WTC11 (cell line): ENCODE results near the gene LSP1. TPM values are rescaled to one million over a fixed set of nuclear protein-coding genes. Genes with fewer than 3 reads are reported as not detected.

Source experiments
- ATAC-seq: fragments of 200-7000 bp; cut with Tn5 transposase; 2 replicates; pipeline ENCODE4 v1.10.0; 2021; ENCODE audit warnings: mild to moderate bottlenecking, moderate library complexity
- CTCF ChIA-PET: fragments of 300-600 bp; sonication (Branson Sonifier 250); formaldehyde crosslinking; loops from one replicate; lab custom pipeline; 2021; ENCODE audit warnings: antibody characterized with exemption; lab: Charles Lee
- POLR2A ChIA-PET: fragments of 350-600 bp; sonication (Branson Sonifier 250); formaldehyde crosslinking; loops from one replicate; lab custom pipeline; 2021; ENCODE audit warnings: antibody characterized with exemption; lab: Charles Lee
- DNase-seq: peaks from one replicate; pipeline ENCODE4 v3.0.0; 2021; ENCODE audit warnings: low spot score
- H3K27ac Mint-ChIP-seq: 2 replicates; pipeline ENCODE4 v1.8.0; 2021; ENCODE audit warnings: mixed read lengths
- H3K27me3 Mint-ChIP-seq: 2 replicates; pipeline ENCODE4 v1.8.0; 2021; ENCODE audit warnings: low read depth, mild to moderate bottlenecking, moderate library complexity, mixed read lengths
- H3K36me3 Mint-ChIP-seq: 2 replicates; pipeline ENCODE4 v1.8.0; 2021; ENCODE audit warnings: mixed read lengths
- H3K4me1 Mint-ChIP-seq: 2 replicates; pipeline ENCODE4 v1.8.0; 2022; ENCODE audit warnings: mixed read lengths
- H3K4me3 Mint-ChIP-seq: 2 replicates; pipeline ENCODE4 v1.8.0; 2021; ENCODE audit warnings: mild to moderate bottlenecking, moderate library complexity, mixed read lengths
- H3K9me3 Mint-ChIP-seq: 2 replicates; pipeline ENCODE4 v1.8.0; 2021; ENCODE audit warnings: mixed read lengths
- CBFB ChIP-seq: sonication (generic); formaldehyde crosslinking; IDR thresholded peaks from 2 replicates; pipeline ENCODE4 v1.8.1; 2022; ENCODE audit warnings: mild to moderate bottlenecking, low read depth, missing genetic modification reagents
- CREB1 ChIP-seq: sonication (generic); formaldehyde crosslinking; IDR thresholded peaks from 2 replicates; pipeline ENCODE4 v1.8.0; 2023; ENCODE audit warnings: mild to moderate bottlenecking, missing genetic modification reagents
- FOXK1 ChIP-seq: sonication (generic); formaldehyde crosslinking; IDR thresholded peaks from 2 replicates; pipeline ENCODE4 v1.8.0; 2022; ENCODE audit warnings: mild to moderate bottlenecking, moderate library complexity, missing genetic modification reagents
- GTF2I ChIP-seq: fragments of 250-450 bp; sonication (Bioruptor Pico); conservative IDR thresholded peaks from 2 replicates; pipeline ENCODE4 v1.4.0; 2021; ENCODE audit warnings: mild to moderate bottlenecking
- IRF2 ChIP-seq: sonication (generic); formaldehyde crosslinking; IDR thresholded peaks from 2 replicates; pipeline ENCODE4 v1.8.0; 2022; ENCODE audit warnings: low read depth, missing genetic modification reagents, borderline replicate concordance
- OVOL2 ChIP-seq: fragments of 250-450 bp; sonication (Bioruptor Pico); IDR thresholded peaks from 2 replicates; pipeline ENCODE4 v1.9.0; 2021; ENCODE audit warnings: mild to moderate bottlenecking, borderline replicate concordance
- TEAD1 ChIP-seq: sonication (generic); formaldehyde crosslinking; IDR thresholded peaks from 2 replicates; pipeline ENCODE4 v1.8.0; 2022; ENCODE audit warnings: mild to moderate bottlenecking, missing genetic modification reagents
- USF2 ChIP-seq: sonication (generic); formaldehyde crosslinking; IDR thresholded peaks from 2 replicates; pipeline ENCODE4 v1.8.1; 2023; ENCODE audit warnings: mild to moderate bottlenecking, missing genetic modification reagents, moderate library complexity
- ZBTB43 ChIP-seq: sonication (generic); formaldehyde crosslinking; IDR thresholded peaks from 2 replicates; pipeline ENCODE4 v1.8.1; 2023; ENCODE audit warnings: mild to moderate bottlenecking, missing genetic modification reagents
- ZNF281 ChIP-seq: sonication (generic); formaldehyde crosslinking; IDR thresholded peaks from 2 replicates; pipeline ENCODE4 v1.8.0; 2023; ENCODE audit warnings: mild to moderate bottlenecking, missing genetic modification reagents
- ZNF416 ChIP-seq: fragments of 250-450 bp; sonication (Bioruptor Pico); IDR thresholded peaks from 2 replicates; pipeline ENCODE4 v1.9.0; 2021; ENCODE audit warnings: mild to moderate bottlenecking, inconsistent platforms
- ZNF532 ChIP-seq: fragments of 250-450 bp; sonication (Bioruptor Pico); IDR thresholded peaks from 2 replicates; pipeline ENCODE4 v1.9.0; 2021; ENCODE audit warnings: mild to moderate bottlenecking, borderline replicate concordance
- total RNA-seq: library from RNA; stranded (reverse); gene quantifications from 3 replicates; pipeline ENCODE4 v1.2.3, GENCODE V29; 2021
- TF ChIP-seq, protein P1 (sequence below): sonication (generic); formaldehyde crosslinking; IDR thresholded peaks from 2 replicates; pipeline ENCODE4 v1.8.0; 2022; ENCODE audit warnings: mild to moderate bottlenecking, missing genetic modification reagents

Gene LSP1
- total RNA-seq, 1 experiment from 2014 or later, result 0.77 TPM

GRCh38 chr11:1889941-1890855 lies 37.3 kb downstream of the LSP1 start:
- POLR2A ChIA-PET, result no interaction called here
- H3K27me3 Mint-ChIP-seq, result no peaks in the 10 kb centered on the region; the same call in 1 of the 2 replicates

GRCh38 chr11:1890856-1891830 lies 38.3 kb downstream of the LSP1 start:
- no peaks in the 10 kb centered on the region for H3K4me1 Mint-ChIP-seq
- DNase-seq, result no peak
- H3K27ac Mint-ChIP-seq, result no peak overlapping the region
- no peak overlapping the region for H3K4me3 Mint-ChIP-seq
- no peak for TF ChIP-seq ZNF281 (CRISPR knock-in tag)
- TF ChIP-seq ZBTB43, result no peak
- TF ChIP-seq, protein P1, sequence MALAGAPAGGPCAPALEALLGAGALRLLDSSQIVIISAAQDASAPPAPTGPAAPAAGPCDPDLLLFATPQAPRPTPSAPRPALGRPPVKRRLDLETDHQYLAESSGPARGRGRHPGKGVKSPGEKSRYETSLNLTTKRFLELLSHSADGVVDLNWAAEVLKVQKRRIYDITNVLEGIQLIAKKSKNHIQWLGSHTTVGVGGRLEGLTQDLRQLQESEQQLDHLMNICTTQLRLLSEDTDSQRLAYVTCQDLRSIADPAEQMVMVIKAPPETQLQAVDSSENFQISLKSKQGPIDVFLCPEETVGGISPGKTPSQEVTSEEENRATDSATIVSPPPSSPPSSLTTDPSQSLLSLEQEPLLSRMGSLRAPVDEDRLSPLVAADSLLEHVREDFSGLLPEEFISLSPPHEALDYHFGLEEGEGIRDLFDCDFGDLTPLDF, result no peak
- no peak for TF ChIP-seq CREB1 (CRISPR knock-in tag)
- no peaks in the 10 kb centered on the region for H3K36me3 Mint-ChIP-seq
- CTCF ChIA-PET, result interaction anchor here (1.3 to 2.4 kb wide), 5 partner anchors 9 to 265 kb away, joined by 3 to 17 read pairs (median 6); no protein-coding TSS in a partner anchor
- peaks cover 2% of the 10 kb centered on the region; the same call in 1 of the 2 replicates for H3K27me3 Mint-ChIP-seq
- no peak for ATAC-seq
- no peaks in the 10 kb centered on the region for H3K9me3 Mint-ChIP-seq
- POLR2A ChIA-PET, result no interaction called here

More at GRCh38 chr11:1889941-1890855, 37.3 kb downstream of the LSP1 start:
- Mint-ChIP-seq H3K36me3 (no peaks in the 10 kb centered on the region), H3K9me3 (no peaks in the 10 kb centered on the region)
- no peak for ATAC-seq
- TF ChIP-seq GTF2I (CRISPR knock-in tag) (no peak), FOXK1 (no peak), ZNF532 (CRISPR knock-in tag) (no peak), TEAD1 (CRISPR knock-in tag) (no peak), CBFB (CRISPR knock-in tag) (no peak), IRF2 (CRISPR knock-in tag) (no peak), USF2 (CRISPR knock-in tag) (no peak), ZNF416 (CRISPR knock-in tag) (no peak), OVOL2 (CRISPR knock-in tag) (no peak)
- TF ChIP-seq, all 79 proteins: peak for 0
- CTCF ChIA-PET, result interaction anchor here (1.3 to 2.4 kb wide), 6 partner anchors 8 to 266 kb away, joined by 3 to 17 read pairs (median 6); no protein-coding TSS in a partner anchor
- Mint-ChIP-seq H3K27ac (no peak overlapping the region), H3K4me1 (no peaks in the 10 kb centered on the region), H3K4me3 (no peak overlapping the region)
- no peak for DNase-seq
